Hair follicle dermal papilla cell (primary cell): ENCODE results near the gene RHOF. TPM values are rescaled to one million over a fixed set of nuclear protein-coding genes. Genes with fewer than 3 reads are reported as not detected.

Experiments
- total RNA-seq: library from RNA; depleted of rRNA; stranded (reverse); fragments of >200 nt; gene quantifications from 2 replicates; pipeline ENCODE4 v1.2.3, GENCODE V29; 2012

Gene RHOF
- 5.7 and 7.7 TPM in 2 replicates for total RNA-seq

DNA sequence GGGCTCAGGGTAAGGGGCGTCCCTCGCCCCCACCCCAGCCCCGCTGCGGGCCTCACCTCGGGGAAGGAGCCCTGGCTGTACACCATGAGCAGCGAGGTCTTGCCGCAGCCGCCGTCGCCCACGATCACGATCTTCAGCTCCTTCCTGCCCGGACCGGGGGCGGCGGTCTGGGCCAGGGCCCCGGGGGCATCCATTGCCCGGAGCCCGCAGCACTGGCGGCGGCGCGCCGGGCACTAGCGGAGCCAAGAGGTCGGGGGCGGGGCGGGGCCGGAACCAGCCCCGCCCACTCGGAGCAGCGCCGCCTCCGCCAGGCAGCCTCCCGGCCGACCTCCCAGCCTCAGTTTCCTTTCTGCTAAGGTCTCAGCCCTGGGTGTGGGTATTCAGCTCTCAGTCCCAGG lies at the start of gene RHOF:
Gene RHOF, minus strand, starts transcription at position 249 of the 398 bp plus-strand sequence. Its CDS starts 55 bp downstream, at position 194.

DNA sequence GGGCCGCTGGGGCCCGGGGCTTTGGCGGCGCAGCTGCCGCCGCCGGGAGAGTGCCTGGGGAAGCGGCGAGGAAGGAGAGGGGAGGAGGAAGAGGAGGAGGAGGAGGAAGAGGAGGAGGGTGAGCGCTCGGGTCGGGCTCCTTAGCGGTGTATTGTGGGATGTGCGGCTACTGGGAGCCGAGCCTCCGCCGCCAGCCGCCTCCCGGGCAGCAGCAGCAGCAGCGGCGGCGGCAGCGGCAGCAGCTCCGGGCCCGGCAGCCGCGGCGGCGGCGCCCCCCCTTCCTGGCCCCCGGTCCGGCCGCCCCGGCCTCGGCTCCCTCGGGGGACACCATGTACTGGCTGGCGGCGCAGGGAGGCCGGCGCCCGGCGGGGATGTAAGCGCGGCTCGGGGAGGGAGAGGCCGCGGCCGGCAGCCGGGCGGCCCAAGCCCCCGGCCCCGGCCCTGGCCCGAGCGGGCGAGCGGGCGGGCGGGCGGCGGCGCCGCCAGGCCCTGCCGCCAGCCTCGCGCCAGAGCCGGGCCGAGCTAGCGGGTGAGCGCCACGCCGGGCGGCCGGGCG lies 10.5 kb upstream of the RHOF start, which contains the start of gene SETD1B:
Gene SETD1B, plus strand, starts transcription at position 149 of the 556 bp plus-strand sequence. CDS start 729 bp downstream, outside the sequence.

Other genes with a start within 250 kb of the RHOF start
- 28.8 and 37.3 TPM in 2 replicates for gene KDM2B, start 212.7 kb downstream of the RHOF start, total RNA-seq
- gene ORAI1, start 167.2 kb downstream of the RHOF start, total RNA-seq: 7.7 and 9.9 TPM in 2 replicates
- gene MORN3, start 124.0 kb downstream of the RHOF start, total RNA-seq: 0.97 TPM in 2 replicates
- gene TMEM120B, start 80.9 kb downstream of the RHOF start, total RNA-seq: 11.5 and 13.8 TPM in 2 replicates
- gene SETD1B, start 10.3 kb upstream of the RHOF start, total RNA-seq: 6.8 and 7.0 TPM in 2 replicates
- not detected in 2 replicates for gene HPD, start 65.2 kb upstream of the RHOF start, total RNA-seq
- gene PSMD9, start 95.1 kb upstream of the RHOF start, total RNA-seq: 47.1 and 60.0 TPM in 2 replicates
- 4.0 and 4.5 TPM in 2 replicates for gene CFAP251, start 124.9 kb upstream of the RHOF start, total RNA-seq
- 5.7 and 6.5 TPM in 2 replicates for gene BCL7A, start 228.2 kb upstream of the RHOF start, total RNA-seq